Endothelial cell of umbilical vein (primary cell): ENCODE data around the gene SLC25A26.

Source experiments
- CTCF ChIP-seq, 2 donors: IDR thresholded peaks; 1 replicate in 1 of 2; 2 replicates in 1 of 2; pipeline ENCODE4 v1.5.1; 2011; ENCODE audit warnings: low read length in 2 of 2, mild to moderate bottlenecking in 2 of 2, moderate library complexity in 2 of 2, control low read depth in 1 of 2, inconsistent platforms in 1 of 2, low read depth in 1 of 2; ENCODE audit not compliant: insufficient read depth in 1 of 2; ENCODE audit errors: extremely low read depth in 1 of 2
- EZH2 ChIP-seq: IDR thresholded peaks from 2 replicates; pipeline ENCODE4 v1.6.1; 2012; ENCODE audit warnings: borderline replicate concordance, low read depth, mild to moderate bottlenecking, moderate library complexity, low read length, inconsistent platforms; ENCODE audit not compliant: severe bottlenecking
- FOS ChIP-seq: IDR thresholded peaks from 2 replicates; pipeline ENCODE4 v1.6.1; 2011; ENCODE audit warnings: mild to moderate bottlenecking, low read length, moderate library complexity, borderline replicate concordance; ENCODE audit not compliant: insufficient read depth
- MAX ChIP-seq: IDR thresholded peaks from 2 replicates; pipeline ENCODE4 v1.6.1; 2011; ENCODE audit not compliant: insufficient read depth, insufficient read length
- MYC ChIP-seq: IDR thresholded peaks from one replicate; pipeline ENCODE4 v1.6.1; 2011; ENCODE audit warnings: mild to moderate bottlenecking, low read depth, low read length
- POLR2A ChIP-seq: IDR thresholded peaks from 2 replicates; pipeline ENCODE4 v1.6.1; 2012; ENCODE audit warnings: low read depth, mild to moderate bottlenecking, control low read depth, low read length
- POLR2AphosphoS5 ChIP-seq: IDR thresholded peaks from 2 replicates; pipeline ENCODE4 v1.6.1; 2012; ENCODE audit warnings: low read depth, mild to moderate bottlenecking, control low read depth, low read length, moderate library complexity; ENCODE audit not compliant: insufficient read depth

DNA sequence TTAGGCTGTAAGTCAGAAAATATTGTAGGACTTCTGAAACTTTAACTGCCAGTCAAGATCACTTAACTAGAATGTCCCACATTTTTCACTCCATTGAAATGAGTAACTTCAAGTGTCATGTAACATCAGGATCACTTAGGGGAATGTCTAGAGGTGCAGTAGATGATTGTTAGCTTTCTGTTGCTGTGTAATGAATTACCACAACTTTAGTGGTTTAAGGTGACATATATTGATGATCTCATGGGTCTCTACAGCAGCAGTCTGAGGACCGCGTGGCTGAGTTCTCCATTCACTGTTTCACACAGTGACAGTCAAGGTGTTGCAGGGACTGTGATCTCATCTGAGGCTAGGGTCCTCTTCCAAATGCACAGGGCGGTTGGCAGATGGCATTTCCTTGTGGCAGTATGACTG, 82.7 kb downstream of the SLC25A26 start:
- TF ChIP-seq EZH2 = no peak
- TF ChIP-seq CTCF (IDR thresholded peaks at IDR 0.05; ENCODE audit: extremely low read depth in 1 of 2, insufficient read depth in 1 of 2, low read depth in 1 of 2, low read length in 2 of 2) = no peak
- TF ChIP-seq MYC = no peak
- no peak for TF ChIP-seq POLR2A
- TF ChIP-seq FOS = no peak
- TF ChIP-seq POLR2AphosphoS5 = no peak
- no peak for TF ChIP-seq MAX
